Fibroblast of the aortic adventitia (primary cell): ENCODE data around the gene C14orf132. TPM values are rescaled to one million over a fixed set of nuclear protein-coding genes. Genes with fewer than 3 reads are reported as not detected.
A peak's percentile ranks its signal among the peaks of the same experiment; 100 is the strongest.

Source experiments
- DNase-seq: peaks from one replicate; pipeline ENCODE4 v3.0.0-alpha.2; 2010; ENCODE audit warnings: low read depth
- H3K4me3 ChIP-seq: 2 replicates; pipeline ENCODE4 v1.5.1; 2011; ENCODE audit warnings: low read depth, mild to moderate bottlenecking, control low read depth, low read length, moderate library complexity
- total RNA-seq: library from RNA; depleted of rRNA; stranded (reverse); fragments of >200 nt; gene quantifications from 2 replicates; pipeline ENCODE4 v1.2.3, GENCODE V29; 2012; ENCODE audit warnings: low replicate concordance
- TF ChIP-seq, protein P1 (sequence below): IDR thresholded peaks from 2 replicates; pipeline ENCODE4 v1.5.1; 2011; ENCODE audit warnings: mild to moderate bottlenecking, low read length, control low read depth, inconsistent platforms; ENCODE audit not compliant: insufficient read depth

C14orf132 gene
- total RNA-seq = 25.5 and 32.6 TPM in 2 replicates

DNA sequence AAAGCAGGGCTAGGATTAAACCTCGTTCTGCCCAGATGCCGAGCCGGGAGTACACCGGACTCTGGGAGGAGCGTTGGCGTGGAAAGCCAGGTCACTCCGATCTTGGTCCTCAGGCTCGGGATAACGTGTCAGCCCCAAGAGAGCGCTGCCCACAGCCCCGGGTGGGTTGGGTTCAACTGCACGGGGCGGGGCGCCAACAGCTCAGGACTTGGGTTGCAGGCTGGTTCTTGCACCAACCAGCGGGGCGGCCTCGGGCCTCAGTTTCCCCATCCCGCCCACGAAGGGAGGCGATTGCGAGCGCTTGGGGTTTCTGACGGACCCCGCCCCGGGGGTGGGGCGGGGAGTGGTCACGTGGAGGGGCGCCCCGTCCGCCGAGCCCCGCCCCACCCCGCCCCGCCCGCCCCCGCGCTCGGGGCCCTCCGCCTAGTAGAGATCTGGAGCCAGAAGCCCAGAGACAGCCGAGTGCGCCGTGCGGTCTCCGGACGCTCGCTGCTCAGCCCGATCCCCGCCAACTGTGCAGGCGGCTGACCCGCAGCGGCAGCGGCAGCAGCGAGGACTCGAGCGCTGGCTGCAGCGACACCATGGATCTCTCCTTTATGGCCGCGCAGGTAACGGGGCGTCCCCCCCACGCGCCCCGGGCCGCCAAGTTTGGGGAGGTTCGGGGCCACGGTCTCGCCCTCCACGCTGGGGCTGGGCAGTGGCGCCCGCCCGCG lies at the start of gene C14orf132:
TSS of gene C14orf132 (plus strand) at position 443 of the 713 bp plus-strand sequence. CDS start at position 582, 139 bp downstream.
- H3K4me3 ChIP-seq = peak within 1 kb of the TSS; percentile 86
- TF ChIP-seq, protein P1, sequence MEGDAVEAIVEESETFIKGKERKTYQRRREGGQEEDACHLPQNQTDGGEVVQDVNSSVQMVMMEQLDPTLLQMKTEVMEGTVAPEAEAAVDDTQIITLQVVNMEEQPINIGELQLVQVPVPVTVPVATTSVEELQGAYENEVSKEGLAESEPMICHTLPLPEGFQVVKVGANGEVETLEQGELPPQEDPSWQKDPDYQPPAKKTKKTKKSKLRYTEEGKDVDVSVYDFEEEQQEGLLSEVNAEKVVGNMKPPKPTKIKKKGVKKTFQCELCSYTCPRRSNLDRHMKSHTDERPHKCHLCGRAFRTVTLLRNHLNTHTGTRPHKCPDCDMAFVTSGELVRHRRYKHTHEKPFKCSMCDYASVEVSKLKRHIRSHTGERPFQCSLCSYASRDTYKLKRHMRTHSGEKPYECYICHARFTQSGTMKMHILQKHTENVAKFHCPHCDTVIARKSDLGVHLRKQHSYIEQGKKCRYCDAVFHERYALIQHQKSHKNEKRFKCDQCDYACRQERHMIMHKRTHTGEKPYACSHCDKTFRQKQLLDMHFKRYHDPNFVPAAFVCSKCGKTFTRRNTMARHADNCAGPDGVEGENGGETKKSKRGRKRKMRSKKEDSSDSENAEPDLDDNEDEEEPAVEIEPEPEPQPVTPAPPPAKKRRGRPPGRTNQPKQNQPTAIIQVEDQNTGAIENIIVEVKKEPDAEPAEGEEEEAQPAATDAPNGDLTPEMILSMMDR = no peak
- DNase-seq = peak; percentile 51

DNA sequence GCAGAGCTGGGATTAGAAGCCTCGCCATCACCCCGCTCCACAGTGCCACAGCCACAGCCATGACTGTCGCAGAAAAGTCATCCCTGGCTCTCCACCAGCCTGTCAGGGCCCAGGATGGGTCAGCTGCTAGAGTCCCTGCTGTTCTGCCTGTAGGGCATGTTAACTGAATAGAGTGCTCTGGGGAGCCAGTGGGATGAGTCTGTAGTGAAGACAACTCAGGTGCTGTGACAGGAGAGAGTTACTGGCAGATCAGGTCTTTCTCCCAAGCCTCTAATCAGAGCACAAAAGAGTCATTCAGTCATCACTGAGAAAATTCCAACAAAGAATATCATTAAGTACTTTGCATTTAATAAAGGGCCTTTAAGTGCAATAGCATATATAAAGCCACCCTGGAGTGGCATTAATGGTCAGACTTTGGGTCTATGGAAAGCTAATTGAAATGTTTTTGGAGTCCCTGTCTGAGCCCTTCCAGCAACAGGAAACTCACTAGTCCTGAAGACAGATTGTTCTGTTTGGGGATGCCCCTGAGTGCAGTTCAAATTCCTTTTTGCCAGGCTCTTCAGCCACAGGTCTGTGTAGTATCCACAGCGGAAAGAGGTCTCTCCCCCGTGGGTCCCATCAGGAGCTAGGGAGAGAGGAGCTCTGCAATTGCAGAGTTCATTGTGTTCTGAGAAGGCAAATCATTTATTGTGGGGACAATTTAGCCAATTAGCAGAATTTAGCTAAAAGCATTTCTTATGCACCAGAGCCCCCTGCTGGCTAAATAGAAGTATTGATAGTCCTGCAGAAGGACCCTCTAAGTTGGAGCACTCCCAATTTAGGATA lies 45.2 kb upstream of the C14orf132 start:
- TF ChIP-seq, protein P1 = peak; percentile 76
- no peak overlapping the region for H3K4me3 ChIP-seq
- DNase-seq = peak; percentile 71

DNA sequence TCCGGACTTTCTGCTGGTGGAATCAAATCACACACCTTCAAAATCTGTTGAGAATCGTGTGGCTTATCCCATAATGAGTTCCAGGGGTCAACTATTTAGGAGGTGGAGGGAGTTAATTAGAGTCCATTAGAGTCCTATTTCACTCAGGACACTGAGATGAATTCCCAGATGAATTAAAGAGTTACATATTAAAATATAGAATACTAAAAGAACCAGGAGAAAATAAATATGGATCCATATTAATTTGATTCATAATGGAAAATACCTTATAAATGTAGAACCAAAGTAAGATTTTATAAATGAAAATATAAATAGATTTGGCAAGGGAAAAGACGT lies 44.6 kb upstream of the C14orf132 start:
- H3K4me3 ChIP-seq = no peak overlapping the region
- no peak for DNase-seq
- TF ChIP-seq, protein P1 = no peak

DNA sequence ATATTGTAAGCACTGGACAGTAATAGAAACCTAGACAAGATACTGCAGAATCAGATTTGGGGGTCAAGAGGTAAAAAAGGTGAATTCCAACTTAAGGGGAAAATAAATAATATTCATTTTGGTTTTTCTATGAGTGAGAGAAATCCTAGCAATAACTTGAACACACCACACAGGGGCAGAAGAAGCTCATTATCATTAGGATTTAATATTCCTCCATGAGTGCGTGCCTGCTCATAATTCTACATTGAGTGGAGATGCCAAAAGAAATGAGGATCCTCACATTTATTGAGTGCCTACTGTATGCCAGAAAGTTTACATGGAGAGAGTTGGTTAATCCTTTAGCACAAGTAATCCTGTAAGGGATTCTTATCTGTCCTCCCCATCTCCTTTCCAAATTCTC lies 40.5 kb upstream of the C14orf132 start:
- H3K4me3 ChIP-seq = no peak overlapping the region
- TF ChIP-seq, protein P1 = peak; percentile 57
- peak; percentile 71 for DNase-seq

DNA sequence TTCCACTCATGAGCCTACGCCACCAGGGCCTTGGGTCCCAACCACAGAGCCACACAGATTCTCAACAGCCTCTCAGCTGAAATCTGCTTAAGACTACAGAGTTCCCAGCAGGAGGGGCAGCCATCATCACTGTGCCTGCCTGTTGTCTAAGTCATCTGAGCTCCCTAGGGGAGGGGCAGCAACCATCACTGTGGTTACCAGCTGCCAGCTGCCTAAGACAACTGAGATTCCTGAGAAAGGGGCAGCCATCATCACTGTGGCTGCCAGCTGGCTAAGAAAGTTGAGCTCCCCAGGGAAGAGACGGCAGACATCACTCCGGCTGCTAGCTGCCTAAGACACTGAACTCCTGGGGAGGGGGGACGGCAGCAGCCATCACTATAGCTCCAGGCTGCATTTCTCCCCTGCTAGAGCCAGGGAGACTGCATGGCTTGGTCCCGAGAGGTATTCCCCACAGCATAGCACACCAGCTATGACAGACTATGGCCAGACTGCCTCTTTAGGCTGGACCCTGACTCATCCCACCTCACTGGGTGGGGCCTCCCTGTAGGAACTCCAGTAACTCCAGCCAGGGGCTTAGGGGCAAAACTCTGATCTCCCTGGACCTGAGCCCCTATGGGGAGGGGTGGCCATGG lies 37.2 kb upstream of the C14orf132 start:
- DNase-seq = no peak
- no peak overlapping the region for H3K4me3 ChIP-seq
- TF ChIP-seq, protein P1 = no peak

DNA sequence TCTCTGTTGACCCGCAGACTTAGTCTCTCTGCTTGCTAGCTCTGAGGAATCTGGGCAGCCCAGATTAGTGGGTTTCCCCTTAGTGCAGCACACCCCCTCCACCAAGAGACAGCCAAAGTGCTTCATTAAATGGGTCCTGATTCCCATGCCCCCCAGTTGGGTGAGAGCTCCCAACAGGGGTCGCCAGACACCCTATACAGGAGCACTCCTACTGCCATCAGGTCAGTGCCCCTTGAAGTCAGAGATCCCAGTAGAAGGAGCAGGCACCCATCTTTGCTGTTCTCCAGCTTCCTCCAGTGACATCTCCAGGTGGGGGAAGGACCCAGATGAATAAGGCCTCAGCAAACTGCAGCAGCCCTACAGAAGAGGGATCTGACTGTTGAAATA lies 36.7 kb upstream of the C14orf132 start:
- no peak for DNase-seq
- H3K4me3 ChIP-seq = no peak overlapping the region
- TF ChIP-seq, protein P1 = no peak
